CD4-positive, alpha-beta T cell treated with Interleukin-15 for 4 hours (primary cell): ENCODE data around the gene BUB1B.
"Not testable (repeated sequence)": the region's sequence is repeated elsewhere in the genome, so short reads cannot be mapped to it uniquely, and the experiment has no call there.

ENCODE experiments used
- DNase-seq: peaks from one replicate; pipeline ENCODE4 v3.0.0-alpha.2; 2020; ENCODE audit warnings: low spot score

BUB1B gene, protein sequence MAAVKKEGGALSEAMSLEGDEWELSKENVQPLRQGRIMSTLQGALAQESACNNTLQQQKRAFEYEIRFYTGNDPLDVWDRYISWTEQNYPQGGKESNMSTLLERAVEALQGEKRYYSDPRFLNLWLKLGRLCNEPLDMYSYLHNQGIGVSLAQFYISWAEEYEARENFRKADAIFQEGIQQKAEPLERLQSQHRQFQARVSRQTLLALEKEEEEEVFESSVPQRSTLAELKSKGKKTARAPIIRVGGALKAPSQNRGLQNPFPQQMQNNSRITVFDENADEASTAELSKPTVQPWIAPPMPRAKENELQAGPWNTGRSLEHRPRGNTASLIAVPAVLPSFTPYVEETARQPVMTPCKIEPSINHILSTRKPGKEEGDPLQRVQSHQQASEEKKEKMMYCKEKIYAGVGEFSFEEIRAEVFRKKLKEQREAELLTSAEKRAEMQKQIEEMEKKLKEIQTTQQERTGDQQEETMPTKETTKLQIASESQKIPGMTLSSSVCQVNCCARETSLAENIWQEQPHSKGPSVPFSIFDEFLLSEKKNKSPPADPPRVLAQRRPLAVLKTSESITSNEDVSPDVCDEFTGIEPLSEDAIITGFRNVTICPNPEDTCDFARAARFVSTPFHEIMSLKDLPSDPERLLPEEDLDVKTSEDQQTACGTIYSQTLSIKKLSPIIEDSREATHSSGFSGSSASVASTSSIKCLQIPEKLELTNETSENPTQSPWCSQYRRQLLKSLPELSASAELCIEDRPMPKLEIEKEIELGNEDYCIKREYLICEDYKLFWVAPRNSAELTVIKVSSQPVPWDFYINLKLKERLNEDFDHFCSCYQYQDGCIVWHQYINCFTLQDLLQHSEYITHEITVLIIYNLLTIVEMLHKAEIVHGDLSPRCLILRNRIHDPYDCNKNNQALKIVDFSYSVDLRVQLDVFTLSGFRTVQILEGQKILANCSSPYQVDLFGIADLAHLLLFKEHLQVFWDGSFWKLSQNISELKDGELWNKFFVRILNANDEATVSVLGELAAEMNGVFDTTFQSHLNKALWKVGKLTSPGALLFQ

DNA sequence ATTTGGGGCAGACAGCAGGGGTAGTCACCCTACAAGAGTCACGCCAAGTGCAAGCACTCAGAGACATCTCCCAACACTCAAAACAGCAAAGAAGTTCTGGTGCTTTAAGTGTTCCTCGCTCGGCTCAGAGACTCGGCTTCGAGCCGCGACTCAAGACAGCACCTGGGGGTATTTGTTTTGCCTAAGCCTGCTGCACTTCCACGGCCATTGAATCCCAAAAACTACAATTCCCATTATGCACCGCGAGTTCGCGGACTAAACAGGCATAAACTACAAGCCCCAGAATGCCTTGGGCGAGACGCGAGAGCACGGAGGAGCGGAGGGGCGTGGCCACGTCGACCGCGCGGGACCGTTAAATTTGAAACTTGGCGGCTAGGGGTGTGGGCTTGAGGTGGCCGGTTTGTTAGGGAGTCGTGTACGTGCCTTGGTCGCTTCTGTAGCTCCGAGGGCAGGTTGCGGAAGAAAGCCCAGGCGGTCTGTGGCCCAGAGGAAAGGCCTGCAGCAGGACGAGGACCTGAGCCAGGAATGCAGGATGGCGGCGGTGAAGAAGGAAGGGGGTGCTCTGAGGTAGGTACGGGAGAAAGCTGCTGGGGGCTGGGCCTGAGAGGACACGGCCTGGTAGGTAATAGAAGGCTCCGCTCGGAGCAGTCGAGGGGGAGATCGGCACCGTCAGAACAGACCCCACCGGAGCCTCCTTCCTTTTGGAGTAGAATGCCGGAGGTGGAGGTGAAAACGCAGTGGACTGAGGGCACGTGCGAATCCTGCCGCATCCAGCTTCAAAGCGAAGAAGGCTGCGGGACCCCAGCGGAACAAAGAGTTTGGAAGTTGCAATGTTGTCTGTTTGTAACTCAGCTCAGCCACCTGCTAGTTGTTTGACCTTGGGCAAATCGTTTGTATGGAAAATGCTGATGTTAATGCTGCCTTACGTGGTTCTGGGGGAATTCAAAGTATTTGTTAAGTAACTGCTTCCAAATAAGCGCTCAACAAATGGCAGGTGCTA is at the start of gene BUB1B:
BUB1B (plus strand) TSS at position 381 of the 1,000 bp plus-strand sequence; CDS start at position 533, 152 bp downstream.
- DNase-seq: peak; percentile 94

DNA sequence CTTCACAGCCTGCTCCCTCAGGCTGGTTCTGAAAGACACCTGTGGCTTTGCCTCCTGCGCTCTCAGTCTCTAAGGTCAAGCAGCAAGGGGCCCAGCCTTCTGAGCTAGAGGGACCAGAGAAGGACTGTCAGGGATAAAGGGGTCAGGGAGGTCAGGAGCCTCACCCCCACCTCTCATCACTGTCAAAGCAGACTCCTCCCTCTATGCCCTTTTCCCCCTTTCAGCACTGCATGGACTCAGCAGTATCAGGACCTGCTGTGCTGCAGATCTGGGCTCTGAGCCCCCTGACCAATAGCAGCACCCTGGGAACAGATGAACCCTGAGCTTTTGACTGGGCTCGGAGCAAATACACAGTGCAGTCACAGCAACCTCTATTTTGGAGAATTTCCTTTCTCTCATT is 49.0 kb upstream of the BUB1B start:
- no peak for DNase-seq

DNA sequence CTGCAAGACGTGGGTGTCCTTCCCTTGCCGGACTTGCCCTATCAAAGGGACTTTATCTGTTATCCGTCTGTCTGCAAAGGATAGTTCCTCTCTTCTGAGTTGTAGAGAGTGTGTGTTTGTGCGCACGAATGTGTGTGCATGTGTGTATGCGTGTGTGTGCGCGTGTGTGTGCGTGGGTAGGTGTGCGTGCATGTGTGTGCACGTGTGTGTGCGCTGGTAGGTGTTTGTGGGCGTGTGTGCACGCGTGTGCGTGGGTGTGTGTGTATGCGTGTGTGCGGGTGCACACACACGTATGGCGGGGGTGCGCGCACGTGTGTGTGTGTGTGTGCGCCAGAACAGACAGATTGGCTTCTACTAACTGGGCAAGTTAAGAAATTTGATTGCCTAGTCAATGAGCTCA is 48.1 kb upstream of the BUB1B start:
- DNase-seq: no peak

DNA sequence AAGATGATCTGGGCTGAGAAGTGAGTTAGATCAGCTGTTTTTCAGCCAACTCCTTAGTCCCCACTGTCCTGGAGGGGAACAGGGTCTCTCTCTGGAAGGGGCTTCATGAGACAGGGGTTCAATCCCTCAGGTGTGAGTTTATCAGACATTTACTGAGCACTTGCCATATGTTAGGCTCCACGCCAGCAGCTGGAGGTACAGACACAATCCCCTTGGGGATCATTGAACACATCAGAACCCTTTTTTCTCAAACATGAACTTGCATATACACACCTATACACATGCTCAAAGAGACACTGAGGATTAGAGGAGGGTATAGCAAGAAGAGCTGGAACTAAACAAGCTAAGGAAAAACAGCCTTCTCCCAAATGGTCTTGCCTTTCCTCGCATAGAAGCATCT is 46.7 kb upstream of the BUB1B start:
- no peak for DNase-seq

DNA sequence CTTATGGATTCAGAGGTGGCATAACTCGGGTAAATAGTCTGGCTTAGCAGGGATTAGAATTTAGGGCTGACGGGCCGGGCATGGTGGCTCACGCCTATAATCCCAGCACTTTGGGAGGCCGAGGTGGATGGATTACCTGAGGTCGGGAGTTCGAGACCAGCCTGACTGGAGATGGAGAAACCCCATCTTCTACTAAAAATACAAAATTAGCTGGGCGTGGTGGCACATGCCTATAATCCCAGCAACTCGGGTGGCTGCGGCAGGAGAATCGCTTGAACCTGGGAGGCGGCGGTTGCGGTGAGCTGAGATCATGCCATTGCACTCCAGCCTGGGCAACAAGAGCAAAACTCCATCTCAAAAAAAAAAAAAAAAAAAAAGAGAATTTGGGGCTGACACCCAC is 45.8 kb upstream of the BUB1B start:
- DNase-seq: not testable (repeated sequence)

DNA sequence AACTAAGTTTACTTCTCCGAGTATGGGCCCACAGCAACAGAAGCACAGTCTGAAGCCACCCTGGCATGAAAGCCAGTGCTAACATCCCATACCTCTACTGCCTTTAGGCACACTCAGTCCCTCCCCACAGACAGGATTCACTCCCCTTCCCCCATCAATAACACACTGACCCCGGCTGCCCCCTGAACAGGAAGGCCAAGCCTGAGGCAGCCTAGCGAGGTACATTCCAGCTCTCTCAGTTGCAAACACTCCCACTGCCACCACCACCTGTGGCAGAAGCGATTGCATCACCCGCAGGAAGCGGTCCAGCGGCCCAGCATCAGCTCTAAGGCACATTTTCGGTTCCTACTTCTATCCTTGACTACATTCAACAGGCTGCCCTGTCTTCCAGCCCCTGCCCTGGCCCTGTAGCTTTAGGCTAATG is 45.2 kb upstream of the BUB1B start:
- DNase-seq: no peak

DNA sequence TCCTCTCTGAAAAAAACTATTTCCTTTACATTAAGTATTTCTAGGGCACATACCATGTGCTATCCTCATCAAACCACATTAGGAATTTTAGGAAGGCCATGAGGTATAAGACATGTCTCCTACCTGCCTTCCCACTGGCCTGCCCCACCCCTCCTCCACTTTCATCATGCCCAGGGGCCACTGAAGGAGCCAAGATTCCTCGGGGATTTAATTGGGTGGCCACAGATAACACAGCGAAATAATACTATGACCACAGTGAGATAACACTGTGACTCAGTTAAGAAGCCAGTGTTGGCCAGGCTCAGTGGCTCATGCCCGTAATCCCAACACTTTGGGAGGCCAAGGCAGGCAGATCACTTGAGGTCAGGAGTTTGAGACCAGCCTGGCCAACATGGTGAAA is 42.4 kb upstream of the BUB1B start:
- no peak for DNase-seq

DNA sequence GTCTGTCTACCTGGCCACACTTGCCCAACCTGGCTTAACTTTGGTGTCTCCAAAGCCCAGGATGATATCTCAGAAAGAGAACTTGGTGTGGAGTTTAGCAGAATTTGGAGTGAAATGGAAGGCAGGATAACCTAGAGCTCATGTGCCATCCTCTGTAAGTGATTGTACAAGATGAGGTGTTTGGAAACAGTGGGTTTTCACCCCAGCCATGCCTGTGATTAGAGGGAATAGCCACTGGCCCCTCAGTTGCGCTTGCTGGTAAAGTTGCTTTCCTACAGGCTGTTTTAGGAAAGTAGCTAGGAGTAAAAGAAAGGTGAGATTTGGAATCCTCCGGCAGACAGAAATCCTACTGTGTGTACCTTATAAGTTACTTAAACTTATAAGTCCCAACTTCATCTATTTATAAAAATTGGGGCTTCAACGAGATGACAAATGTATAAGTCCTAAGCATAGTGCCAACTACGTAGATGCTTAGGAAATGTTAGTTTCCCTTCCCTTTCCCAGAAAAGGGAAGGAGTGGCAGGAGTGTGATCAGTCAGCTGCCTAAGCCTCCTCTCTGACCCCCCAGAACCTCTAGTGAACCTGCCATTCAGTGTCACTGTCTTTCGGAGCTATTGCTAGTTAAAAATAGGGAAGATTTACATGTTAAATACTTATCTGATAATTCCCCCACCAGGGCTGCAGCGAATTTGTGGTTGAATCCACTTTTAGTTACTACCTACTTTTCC is 38.8 kb upstream of the BUB1B start:
- no peak for DNase-seq

DNA sequence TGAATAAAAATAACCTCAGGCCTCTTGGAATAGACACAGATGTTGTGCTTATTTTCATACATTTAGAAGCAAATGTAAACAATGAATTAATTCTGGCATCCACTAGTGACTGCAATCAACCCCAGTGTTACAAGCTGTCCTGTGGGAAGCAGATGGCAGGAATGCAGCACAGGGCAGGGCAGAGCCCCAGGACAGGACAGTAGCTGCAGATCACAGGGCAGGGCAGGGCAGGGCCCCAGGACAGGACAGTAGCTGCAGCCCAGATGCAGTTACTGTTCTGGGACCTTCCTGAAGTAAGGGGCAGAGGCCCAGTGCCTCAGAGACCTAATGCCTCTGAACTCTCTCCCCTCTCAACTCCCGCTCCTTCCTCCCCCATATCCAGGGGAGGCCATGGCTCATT is 37.9 kb upstream of the BUB1B start:
- not testable (repeated sequence) for DNase-seq

DNA sequence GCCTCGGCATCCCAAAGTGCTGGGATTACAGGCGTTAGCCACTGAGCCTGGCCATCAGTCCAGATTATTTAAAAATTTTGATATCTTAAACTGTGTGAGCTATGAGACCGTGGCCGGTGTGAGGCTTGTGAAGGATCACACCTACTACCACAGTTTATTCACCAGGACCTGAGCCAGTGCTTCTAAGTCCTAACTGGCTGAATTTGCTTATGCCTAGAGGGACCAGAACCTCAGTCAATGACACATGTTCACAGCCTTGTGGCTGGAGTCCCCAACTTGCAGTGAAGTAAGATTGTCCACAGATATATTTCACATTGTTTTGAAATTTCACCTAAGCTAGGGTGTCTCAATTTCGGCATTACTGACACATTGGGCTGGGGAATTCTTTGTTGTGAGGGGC is 37.0 kb upstream of the BUB1B start:
- DNase-seq: not testable (repeated sequence)

DNA sequence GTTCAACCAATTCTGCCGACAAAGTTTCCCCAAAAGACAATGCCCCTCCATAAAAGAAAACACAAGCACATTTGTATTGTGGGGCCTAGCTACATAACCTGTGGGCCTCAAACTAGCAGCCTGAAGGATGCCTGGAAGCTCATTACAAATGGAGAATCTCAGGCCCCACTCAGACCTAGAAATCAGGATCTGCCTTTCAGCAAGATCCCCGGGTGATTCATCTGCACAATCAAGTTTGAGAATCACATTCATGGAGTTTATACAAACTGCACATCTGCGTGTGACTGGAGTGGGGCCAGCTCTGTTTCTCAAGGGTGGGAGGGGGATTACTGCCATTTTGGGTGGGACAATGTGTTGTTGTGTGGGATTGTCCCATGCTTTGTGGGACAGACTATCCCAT is 36.5 kb upstream of the BUB1B start:
- DNase-seq: not testable (repeated sequence)

DNA sequence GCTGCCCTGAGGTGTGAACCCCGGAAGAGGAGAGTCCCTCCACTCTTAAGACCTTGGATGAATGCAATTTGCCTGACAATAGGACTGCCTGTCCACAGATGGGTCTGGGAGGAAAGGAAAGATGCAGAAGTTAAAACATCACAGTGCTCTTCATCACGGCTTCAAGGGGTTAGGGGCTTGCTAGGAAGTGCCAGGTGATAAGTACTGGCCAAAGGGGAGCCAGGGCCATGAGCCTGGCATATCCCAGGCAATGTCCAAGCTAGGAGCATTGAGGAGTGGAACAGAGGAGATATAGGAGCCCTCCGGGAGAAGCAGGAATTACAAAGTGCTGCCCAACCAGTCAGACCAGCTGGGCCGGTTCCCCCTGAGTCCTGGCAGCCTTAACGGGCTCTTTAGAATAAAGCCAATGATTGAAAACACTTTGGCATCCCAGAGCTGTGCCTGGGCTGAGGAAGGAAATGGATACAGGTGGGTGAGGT is 36.0 kb upstream of the BUB1B start:
- not testable (repeated sequence) for DNase-seq

DNA sequence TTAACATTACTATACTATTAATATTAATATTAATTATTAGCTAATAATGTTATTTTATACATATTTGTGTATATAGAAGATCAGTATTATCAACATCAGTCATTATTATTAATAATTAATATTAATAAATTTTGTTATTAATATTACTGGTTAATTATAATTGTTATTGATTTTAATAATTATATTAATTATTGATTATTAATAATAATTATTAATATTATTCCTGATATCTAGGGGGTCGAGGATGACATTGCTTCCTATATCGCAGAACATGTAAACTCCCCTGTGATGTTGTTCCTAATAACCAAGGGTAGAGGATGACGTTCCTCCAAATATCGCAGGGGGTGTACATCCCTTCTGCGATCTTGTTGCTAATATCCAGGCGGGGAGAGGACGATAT is 34.9 kb upstream of the BUB1B start:
- DNase-seq: no peak

DNA sequence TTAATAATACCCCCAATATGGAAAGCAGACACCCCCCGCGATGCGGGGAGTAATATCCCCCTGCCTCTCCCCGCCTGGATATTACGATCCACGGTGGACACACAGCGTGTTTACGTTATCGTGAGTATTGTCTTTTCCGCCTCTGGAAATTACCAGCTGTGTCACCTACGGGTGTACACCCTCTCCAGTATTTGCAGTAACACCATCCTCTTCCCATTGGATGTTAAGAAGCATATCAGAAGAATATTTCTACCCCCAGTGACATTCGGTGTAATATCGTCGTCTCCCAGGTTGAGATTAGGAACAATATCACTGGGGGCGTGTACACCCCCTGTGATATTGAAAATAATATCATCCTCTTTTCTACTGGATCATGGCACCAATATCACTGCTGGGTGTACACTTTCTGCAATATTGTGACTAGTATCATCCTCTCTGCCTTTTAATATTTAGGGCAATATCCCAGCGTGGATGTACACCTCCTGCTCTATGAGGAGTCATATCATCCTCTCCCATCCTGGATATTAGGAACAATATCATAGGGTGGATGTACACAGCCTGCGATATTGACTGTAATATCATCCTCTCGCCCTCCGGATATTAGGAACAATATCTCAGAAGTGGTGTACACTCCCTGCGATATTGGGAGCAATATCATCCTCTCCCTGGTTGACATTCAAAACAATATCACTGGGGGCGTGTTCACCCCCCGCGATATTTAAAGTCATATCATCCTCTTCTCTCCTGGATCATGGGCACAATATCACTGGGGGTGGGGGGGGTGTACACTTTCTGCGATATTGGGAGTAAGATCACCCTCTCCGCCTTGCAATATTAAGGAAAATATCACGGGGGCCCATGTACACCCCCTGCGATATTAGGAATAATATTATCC is 31.9 kb upstream of the BUB1B start:
- DNase-seq: no peak

DNA sequence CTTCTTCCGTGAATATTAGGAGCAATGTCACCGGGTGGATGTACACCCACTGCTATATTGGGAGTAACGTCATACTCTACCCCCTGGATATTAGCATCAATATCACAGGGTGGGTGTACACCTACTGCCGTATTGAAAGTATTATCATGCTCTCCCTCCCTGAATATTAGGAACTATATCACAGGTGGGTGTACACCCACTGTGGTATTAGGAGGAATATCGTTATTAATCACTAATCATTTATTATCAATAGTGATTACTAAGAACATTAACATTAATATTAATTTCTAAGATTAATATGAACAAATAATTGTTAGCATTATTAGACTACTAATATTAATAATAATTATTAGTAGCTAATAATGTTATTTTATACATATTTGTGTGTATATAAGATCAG is 30.8 kb upstream of the BUB1B start:
- DNase-seq: no peak

DNA sequence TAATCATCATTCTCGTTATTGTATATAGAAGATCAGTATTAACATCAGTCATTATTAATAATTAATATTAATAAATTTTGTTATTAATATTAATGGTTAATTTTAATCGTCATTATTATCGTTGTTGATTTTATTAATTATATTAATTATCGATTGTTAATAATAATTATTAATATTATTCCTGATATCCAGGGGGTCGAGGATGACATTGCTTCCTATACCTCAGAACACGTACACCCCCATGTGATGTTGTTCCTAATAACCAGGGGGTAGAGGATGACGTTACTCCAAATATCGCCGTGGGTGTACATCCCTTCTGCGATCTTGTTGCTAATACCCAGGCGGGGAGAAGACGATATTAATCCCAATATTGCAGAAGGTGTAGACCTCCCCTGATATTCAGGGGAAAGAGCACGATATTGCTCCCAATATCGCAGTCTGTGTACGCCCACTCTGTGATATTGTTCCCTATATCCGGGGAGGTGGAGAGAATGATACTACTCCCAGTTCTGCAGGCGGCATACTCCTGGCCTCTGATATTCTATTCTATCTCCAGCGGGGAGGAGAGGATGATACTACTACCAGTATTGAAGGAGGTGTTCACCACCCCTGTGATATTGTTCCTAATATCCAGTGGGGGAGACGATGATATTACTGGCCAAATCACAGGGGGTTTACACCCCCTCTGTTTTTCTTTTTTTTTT is 29.9 kb upstream of the BUB1B start:
- no peak for DNase-seq

DNA sequence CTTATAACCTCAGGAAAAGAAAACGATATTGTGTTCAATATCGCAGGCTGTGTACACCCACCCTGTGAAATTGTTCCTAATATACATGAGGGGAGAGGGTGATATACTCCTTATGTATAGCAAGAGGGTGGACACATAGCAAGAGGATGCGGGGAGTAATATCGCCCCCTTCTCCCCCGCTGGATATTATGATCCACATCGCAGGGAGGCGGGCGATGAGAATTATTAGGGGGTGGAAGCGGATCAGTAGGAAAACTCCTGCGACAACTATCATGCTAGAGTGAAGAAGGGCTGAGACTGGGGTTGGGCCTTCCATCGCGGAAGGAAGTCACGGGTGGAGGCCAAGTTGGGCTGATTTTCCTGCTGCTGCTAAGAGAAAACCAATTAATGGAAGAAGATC is 27.3 kb upstream of the BUB1B start:
- DNase-seq: no peak

DNA sequence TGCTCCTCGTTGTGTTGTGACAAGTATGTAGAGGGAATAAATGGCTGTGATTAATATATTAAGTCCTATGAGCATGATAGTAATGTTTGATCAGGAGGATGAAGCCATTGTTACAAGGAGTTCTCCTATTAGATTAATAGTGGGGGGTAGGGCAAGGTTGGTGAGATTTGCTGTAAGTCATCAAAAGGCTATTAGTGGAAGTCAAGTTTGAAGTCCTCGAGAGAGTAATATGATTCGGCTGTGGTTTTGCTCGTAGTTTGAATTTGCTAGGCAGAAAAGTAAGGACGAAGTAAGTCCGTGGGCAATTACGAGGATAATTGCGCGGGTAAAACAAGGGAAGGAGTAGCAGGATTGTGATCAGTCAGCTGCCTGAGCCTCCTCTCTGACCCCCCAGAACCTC is 26.0 kb upstream of the BUB1B start:
- no peak for DNase-seq

DNA sequence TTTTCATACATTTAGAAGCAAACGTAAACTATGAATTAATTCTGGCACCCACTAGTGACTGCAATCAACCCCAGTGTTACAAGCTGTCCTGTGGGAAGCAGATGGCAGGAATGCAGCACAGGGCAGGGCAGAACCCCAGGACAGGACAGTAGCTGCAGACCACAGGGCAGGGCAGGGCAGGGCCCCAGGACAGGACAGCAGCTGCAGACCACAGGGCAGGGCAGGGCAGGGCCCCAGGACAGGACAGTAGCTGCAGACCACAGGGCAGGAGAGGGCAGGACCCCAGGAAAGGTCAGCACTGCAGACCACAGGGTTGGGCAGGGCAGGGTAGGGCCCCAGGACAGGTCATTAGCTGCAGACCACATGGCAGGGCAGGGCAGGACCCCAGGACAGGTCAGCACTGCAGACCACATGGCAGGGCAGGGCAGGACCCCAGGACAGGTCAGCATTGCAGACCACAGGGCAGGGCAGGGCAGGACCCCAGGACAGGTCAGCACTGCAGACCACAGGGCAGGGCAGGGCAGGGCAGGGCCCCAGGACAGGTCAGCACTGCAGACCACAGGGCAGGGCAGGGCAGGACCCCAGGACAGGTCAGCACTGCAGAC is 24.9 kb upstream of the BUB1B start:
- not testable (repeated sequence) for DNase-seq
